ENCODE results near the gene FGGY.

Gene FGGY

DNA sequence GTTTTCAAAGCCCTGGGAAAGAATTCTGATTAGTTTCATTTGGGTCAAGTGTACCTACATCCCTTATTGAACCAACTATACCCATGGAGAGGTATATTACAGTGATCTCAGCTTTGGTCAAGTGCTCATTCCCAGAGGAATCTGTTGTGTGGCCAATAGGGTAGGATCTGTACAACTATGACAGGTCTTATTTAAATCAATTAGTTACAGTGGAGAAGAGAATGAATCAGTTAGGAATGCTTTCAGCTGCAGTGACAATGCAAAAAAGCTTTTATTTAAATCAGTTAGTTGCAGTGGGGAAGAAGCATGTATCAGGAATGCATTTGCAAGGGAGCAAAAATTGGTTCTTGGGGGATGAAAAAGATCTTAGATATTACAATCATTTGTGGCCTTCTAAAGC, 119.0 kb downstream of the FGGY start:
- DNase-seq = peak; percentile 89

DNA sequence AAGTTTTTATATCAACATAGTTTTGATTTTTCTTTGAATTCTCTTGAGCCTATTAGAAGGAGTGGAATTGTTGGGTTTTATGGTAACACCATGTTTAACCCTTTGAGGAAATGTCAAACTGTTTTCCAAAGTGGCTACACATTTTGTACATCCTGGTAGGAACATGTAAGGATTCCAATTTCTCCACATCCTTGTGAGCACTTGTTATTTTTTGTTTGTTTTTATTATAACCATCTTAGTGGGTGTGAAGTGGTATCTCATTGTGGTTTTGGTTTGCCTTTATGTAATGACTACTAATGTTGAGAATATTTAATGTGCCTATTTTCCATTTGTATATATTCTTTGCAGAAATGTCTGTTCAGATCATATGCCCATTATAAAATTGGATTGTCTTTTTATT, 120.5 kb downstream of the FGGY start:
- no peak for DNase-seq

DNA sequence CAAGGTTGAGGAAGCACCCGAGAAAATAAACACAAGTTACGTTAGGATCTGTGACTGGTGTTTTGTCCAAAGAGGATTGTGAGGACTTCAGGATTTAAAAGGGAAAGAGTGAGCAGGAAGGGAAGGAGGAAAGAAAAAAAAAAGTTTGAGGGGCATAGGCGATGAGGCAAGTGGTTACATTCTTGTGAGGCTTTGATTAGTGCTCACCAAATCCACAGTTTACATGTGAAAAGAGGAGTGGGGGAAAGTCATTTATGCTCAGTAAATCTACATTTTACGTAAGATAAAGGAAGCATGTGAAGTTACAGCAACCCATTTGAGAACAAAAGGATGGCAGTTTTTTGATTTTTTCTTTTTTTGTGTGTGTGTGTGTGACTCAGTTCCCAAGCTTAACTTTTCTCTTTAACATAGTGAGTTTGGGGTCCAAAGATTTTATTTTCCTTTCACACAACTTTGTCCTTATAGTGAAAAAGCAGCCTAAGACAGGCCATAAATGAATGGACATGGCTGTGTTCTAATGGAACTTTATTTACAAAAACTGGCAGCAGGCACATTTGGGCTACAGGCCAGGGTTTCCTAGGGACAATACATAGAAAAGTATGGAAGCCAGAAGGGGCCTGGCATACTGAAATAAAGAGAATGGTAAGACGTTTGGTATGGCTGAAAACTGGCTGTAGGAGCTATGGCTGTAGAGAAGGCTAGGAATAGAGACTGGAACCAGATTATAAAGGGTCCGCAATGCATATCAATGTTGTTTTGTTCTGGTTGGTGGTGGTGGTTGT, 121.7 kb downstream of the FGGY start:
- no peak for DNase-seq

GRCh38 chr1:59419361-59420140, 122.7 kb downstream of the FGGY start:
- DNase-seq = no peak

DNA sequence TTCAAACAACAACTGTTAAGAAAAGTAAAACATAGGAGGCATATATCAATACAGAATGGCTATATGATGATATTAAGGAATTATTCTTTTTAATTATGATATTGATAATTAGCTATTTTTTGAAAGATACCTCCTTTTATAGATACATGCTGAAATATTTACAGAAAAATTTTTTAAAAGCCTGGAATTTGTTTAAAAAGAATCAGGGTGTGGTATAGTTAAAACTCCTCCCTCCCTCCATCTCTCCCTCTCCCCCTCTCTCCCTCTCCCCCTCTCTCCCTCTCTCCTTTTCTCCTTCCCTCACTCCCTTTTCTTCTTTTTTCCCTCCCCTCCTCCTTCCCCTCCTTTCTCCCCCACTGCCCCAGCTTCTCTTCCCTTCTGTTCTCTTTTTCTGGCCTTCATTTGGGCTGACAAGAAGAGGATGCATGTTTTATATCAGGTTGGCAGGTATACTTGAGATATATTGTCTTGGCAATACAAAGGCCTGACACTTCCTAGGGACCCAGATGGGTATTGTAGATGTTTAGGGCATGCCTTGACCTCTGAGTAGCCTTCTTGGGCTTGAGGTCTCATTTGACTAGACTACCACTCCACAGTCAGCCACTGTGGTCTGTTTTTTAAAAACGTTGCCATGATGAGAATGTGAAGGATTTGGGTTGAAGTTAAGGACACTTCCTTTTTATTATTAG, 124.5 kb downstream of the FGGY start:
- no peak for DNase-seq

- no peak for DNase-seq
Measured at GRCh38 chr1:59422921-59423575, 126.2 kb downstream of the FGGY start.

GRCh38 chr1:59427155-59427554, 130.3 kb downstream of the FGGY start:
- DNase-seq = peak; percentile 87

DNA sequence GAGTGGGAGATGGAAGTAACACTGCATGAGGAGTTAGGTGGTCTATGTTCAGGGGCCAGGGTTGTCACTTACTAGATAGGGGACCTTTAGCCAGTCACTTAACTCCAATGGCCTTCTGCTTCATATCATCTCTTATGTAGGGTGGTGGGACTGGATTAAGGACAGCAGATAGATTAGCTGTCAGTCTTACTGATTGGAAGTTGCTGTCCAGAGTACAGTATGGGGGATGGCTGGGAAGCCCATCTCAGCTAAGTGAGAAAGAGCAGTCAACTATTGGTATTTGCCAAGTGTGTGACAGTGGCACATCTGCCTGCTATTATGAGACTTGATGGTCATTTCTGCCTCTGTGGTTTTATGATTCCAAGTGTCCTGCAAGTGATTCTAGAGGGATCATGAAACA, 130.9 kb downstream of the FGGY start:
- no peak for DNase-seq

DNA sequence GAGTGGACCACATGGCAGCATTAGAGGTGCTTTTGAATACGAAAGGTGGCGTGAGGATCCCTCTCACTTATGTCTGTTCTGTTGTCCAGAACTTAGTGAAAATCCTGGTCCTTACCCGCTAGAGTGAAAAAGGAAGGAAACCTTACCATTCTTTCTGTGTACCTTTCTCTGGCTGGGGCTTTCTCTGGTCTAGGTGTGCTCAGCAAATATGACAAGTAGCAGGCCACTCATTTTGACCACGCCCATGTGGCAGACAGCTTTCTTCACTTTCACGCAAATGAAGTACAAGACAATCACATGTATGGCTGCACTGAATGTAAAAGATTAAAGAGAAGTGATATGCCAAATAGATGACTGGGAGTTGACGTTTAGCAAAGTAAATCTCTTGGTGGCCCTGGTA, 131.9 kb downstream of the FGGY start:
- DNase-seq = no peak

- no peak for DNase-seq
Measured at GRCh38 chr1:59429656-59430055, 132.8 kb downstream of the FGGY start.

DNA sequence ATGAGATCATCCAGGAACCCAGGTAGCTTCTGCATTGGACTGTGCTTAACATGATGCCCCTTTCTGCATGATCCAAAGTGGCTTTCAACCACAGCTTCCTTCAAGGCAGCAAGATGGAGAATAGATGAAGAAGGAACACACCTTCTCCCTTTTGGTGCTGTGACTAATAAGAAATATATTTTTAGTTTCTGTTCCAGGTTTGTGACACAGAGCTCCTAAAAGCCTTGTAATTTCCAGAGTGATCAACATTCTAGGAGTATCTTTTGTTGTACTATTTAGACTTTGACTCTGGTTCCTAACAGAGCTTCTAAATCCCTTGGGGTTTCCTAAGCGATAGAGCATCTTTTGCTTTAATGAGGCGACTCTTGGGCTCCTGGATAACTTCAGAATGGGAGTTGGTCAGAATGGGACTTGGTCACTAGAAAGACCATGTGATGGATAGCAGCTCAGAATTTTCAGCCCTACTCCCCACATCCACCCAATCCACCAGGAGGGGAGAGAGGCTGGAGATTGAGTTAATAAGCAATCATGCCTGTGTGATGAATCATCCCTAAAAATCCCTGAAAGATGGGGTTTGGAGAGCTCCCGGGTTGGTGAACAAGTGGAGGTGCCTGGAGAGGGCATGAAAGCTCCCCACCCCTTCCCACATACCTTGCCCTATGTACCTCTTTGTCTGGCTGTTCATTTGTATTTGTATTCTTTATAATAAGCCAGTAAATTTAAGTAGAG, 134.8 kb downstream of the FGGY start:
- peak; percentile 51 for DNase-seq

- no peak for DNase-seq
Measured at GRCh38 chr1:59432531-59433439, 135.9 kb downstream of the FGGY start.

DNA sequence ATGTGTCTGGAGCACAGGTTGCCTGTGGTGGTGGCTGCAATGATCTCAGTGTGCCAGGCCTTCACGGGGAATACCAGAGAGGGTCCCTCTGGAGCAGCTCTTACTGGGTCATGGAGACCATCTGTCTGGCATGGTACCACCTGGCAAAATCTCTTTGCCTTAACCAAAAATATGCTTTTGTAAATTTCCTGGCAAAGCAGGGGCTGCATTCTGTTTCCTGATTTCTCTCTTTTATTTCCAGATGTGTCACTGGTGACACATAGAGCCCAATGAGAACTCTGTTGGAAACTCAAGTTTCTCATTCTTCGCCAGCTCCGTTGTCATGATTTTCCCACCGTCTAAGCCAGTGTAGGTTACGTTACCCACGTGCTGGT, 136.5 kb downstream of the FGGY start:
- peak; percentile 59 for DNase-seq

GRCh38 chr1:59434336-59434735, 137.4 kb downstream of the FGGY start:
- DNase-seq = peak; percentile 40

DNA sequence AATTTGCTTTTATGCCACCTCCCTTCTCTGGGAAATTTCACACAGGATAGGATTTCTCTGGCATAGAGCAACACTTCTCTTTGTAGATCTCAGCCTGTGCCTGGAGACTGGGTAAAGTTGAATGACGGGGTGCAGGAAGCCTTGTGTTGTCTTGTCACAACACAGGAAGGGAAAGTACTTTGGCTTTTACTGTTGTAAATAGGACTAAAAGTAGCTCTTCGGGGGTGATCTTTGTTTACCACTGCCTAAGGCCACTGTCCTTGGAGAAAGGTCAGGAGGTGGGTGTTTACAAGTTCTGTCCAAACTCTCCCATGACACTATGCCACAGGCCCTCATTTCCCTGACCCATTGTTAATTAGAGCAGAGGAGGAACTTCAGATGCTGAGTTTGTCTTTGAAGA, 139.7 kb downstream of the FGGY start:
- DNase-seq = no peak

GRCh38 chr1:59438058-59438560, 141.2 kb downstream of the FGGY start:
- no peak for DNase-seq

DNA sequence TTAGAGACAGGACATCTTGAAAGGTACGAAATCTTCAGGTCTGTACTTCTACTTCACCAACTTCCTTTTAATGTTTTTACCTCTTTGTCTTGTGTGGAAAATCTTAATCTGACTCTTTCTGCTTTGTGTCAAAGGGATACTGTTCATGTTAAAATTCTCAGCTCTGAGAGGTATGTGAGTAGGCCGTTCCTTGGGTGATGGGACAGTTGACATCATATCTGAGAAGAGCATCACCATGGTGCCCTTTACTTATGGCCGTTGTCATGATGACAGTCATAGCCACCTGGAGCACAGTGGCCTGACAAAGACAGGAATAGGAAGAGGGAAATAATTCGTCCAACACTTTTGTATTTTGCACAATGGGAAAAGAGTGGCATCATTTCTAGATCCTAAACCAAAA, 145.6 kb downstream of the FGGY start:
- DNase-seq = no peak

- peak; percentile 76 for DNase-seq
Measured at GRCh38 chr1:59443310-59443709, 146.4 kb downstream of the FGGY start.

DNA sequence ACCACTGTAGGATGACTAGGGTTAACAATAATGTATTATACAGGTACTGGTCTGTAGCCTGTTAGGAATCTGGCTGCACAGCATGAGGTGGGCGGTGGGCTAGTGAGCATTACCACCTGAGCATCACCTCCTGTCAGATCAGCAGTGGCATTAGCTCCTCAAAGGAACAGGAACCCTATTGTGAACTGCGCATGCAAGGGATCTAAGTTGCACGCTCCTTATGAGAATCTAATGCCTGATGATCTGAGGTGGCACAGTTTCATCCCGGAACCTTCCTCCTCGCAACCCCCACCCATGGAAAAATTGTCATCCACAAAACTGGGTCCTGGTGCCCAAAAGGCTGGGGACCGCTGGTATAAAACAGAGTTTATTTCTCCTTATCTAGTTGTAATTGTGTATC, 147.6 kb downstream of the FGGY start:
- DNase-seq = no peak

GRCh38 chr1:59445040-59445439, 148.1 kb downstream of the FGGY start:
- DNase-seq = peak; percentile 55
